HG03432 (cell line): ENCODE results near the gene PLAC1.

Experiments used
- ATAC-seq: cut with Tn5 transposase; IDR thresholded peaks from one replicate; pipeline ENCODE4 v1.9.1; 2021; ENCODE audit warnings: mild to moderate bottlenecking, moderate library complexity; ENCODE audit not compliant: unreplicated experiment

Gene PLAC1, protein sequence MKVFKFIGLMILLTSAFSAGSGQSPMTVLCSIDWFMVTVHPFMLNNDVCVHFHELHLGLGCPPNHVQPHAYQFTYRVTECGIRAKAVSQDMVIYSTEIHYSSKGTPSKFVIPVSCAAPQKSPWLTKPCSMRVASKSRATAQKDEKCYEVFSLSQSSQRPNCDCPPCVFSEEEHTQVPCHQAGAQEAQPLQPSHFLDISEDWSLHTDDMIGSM

DNA sequence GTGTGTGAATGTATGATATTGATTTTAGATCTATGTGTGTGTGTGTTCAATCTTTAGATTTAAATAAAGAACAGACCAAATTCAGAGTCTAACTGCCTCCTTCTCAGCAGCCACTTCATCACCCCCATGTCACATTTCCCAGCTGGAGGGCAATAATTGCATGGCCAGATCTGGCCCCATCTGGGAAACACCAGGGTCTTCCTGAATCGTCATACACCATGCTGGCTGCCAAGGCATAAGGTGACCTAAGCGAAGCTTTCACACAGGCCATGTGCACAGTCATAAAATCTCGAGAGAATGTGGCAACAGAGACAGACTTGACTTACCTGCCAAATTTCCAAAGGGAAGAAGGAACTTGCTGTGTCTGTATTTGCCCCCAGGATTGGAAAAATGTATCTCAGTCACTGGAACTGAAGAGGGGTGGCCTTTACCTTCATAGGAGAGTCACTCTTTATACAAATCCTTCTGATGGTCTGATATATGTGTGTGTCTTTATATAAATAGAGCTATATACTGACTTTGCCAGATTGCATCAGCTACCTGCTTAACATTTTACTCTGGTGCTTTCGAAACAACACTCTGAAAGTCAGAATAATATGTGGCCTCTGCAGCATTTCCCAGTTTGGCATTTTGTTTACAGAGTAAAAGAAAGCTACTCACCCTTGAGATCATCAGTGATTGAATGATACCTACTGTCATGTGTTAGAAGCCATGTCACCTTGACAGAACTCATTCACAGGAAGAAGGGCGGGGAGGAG, at the start of gene PLAC1:
TSS of gene PLAC1 (minus strand) at position 470 of the 758 bp plus-strand sequence. CDS start 91,789 bp downstream, outside the sequence.
- ATAC-seq, result no peak

DNA sequence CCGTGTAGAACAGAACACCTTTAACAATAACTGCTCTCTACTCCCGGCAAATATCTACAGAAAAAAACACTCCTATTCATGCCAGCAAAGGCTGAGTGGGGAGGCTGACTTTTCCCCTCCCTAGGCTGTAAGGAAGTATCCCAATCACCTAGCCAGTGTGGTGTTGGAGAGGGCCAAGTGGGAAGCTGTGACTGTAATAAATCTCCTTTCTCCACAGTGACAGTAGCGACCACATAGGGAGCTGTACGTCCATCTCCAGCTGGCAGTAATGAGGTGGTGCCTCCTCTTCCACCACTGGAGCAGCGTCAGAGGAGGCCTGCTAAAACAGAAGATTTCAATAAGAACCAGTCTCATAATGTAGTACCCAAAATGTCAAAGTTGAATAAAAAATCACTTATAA, 47.9 kb upstream of the PLAC1 start:
- no peak for ATAC-seq

DNA sequence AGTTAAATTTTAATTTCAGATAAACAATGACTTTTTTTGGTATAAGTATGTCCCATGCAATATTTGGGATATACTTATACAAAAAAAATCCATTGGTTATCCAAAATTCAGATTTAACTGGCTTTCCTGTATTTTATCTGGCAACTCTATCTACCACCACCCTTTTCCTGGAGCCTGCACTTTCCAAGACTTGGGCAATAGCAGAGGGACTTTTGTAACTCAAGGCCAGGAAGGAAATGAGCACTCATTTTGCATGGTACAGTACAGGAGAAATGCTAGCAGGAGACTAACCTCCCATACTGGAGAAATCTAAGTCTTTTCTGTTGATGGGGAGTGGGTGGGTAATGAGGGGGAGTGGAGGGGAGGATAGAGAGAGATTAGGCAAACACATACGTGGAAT, 37.7 kb upstream of the PLAC1 start:
- ATAC-seq, result no peak

DNA sequence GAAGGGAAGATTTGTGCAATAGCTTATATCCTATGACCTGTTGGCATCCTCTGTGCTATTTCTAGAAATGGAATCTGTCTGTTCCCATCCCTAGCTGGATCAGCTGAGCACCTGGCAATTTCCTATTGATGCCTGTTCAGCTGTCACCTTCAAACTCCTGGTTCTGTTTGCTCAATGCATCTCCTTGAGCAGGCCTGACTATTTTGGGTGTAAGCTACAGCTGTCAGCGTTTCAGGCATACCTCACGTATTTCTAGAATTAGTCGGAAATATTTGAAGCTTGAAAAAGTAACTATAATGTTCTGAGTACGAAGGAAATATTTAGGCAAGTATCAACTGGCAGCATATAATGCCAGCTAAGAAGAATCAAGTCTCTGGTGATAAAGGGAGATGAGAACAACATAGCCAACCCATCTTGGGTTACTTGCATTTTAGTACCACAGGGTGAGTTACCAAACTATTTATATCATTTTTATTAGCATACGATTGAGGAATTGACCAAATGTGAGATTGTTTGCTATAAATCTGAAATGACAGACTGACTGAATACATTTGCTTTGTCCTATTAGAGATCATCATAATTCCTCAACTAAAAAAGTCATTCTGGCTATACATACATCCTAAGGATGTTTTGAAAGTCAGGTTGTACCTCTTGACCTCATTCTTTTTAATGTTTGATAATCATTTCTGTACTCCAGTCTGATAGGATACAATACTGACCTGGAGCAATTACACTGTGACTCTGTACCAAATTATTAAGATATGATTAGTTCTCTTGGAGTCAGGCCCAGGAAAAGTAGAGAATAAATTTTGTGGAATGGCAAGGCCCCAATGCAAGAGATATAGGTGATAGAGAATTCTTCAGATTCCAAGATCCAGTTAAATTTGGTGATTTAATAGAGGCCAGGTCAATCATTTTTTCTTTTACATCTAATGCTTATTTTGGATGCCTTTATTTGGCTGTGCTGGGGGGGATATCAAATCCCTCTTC, 36.4 kb upstream of the PLAC1 start:
- ATAC-seq, result no peak

DNA sequence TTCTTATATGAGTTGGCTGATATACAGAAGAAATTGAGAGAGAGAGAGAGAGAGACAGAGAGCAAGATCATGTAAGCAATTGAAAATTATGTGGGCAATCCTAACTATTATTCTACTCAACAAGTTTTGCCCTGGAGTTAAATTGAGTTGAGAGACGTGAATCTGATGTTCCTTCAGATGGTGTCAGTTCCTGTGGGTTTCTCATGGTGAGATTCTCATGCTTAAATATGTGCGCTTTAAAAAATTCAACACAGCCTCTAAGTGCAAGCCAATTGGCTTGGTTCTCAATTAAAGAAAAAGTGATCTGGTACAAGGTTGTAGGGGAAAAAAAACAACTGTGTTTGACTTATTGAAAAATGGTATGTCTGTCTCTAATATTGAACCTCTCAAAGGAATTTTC, 35.4 kb upstream of the PLAC1 start:
- ATAC-seq, result no peak

DNA sequence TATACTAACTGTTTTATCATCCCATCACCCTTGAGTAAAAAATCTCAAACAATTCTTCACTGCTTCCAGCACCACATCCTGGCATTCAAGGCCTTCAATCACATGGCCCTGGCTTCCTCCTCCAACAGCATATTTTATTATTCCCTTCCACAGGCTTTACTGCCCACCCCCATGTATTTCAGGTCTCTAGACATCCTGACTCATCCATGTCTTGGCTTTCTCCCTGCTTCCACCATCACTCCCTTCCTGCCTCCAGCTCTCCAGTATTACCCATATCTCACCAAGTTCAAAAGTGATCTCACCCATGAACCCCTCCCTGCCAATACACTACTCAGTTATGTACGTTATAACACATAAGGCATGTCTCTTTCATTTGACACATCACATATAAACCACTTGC, 34.7 kb upstream of the PLAC1 start:
- ATAC-seq, result no peak

DNA sequence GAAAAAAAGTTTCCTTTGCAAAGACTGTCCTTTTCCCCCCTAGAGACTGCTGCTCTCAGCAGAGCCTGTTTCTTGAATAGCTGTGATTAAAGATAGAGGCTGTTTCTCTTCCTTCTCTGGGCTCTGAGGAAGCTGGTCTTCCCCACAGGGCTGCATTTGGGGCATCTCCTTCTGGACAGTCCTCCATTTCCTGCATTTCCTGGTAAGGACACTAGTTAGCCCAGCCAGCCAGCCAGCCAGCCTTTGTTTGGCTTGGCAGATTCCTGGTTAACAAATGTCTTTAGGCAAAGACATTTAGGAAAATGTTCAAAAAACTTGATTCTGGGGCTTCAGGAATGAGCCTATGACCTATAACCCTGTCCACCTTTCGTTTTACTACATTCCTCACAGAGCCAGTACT, 34.0 kb upstream of the PLAC1 start:
- no peak for ATAC-seq

DNA sequence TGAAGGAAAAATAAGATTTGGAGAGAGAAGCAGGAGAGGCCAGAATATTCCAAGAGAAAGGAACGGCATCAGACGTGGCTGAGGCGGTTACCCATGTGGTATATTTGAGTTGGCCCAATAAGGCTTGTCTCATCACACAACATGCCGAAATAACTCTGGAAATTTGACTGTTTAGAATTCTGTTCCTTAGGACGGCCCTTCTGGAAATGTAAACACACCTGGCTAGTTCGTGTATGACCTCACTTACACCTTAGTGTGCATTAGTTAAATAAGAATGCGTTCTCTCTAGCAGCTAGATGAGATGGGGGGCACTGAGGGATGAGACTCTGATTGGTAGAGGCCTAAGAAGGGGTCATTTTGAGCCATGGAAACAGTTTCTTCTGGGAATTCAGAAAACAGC, 33.2 kb upstream of the PLAC1 start:
- no peak for ATAC-seq

DNA sequence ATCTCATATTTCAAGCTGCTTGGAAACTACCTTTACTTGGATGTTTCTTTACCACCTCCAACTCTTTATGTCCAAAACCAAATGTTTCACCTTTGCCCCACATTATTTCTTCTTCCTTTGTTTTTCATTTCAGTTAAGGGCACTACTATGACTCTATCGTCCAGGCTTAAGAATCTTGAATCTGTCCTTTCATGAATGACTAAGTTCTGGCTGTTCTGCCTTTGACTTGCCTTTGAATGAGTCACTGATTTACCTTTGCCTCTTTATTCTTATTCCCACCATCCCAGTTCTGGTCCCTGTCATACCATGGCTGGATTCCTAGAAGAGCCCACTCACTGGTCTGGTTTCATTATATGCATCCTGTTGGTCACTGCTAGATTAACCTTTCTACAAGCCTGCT, 30.6 kb upstream of the PLAC1 start:
- ATAC-seq, result no peak

DNA sequence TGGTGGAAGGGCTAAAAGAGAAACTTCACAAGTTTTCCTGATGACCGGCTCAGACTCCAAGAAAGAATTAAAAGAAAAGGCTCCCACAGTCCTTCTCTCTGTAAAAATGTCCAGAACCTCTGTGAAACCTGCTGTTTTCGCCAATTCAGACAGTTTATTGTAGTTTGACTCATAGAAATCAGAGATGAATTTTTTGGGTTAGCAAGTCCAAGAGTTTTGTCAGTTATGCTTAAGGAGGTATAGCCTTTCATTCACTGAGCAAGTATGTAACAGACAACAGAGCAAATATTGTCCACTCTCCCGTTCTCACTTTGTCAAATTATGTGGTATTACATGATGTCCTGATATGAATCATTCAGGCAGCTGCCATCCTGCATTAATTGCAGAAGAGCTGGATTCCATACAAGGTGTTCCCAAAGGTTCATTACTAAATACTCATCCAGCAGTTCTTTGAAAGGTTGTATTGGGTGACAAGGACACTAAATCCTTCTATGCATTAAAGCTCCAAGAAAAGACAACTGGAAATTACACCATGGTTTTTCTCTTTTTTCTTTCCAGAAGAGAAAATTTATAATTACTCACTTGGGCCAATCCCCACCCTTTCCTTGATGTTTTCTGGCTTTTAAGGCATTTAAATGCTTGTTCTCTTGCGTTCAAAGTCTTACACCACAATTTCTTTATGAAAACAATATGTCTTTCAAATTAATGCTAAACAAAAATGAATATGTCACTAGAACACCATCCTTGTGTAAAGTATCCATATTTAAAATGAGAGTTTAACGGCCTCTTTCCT, 30.0 kb upstream of the PLAC1 start:
- ATAC-seq, result no peak

DNA sequence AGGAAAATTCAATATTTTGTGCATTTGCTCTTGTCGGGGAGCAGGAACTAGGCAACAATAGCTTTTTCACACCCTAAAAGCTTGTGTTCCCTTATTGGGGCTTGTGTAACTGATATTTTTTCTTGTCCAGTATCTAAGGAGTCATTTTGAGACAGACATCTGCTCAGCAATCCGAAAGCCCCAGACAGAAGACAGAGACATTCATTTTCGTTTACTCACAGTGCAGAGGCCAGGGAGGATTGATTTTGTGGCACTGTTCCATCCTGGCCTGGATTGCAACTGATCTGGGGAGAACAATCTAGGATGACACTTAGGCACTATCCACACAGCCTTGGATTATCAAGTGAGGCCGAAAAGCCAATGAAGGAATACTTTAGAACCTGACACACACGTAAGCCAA, 27.4 kb upstream of the PLAC1 start:
- ATAC-seq, result no peak

DNA sequence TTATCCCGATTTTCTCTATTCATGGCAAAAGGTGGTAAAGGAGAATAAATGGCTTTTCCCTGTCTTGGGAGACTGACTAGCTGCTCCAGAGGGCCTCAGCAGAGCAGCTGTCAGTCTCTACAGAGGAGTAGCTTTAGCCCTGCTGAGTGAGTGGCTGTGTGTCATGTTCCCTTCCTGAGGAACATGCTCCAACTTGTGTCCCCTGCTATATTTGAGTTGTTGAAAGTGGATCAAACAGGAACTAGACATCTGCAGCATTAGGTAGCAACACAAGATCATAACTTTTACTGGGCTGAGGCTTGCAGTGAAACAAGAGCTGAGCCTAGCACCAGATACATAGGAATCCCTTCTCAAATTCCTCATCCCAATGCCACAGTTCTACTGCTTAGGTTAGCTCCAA, 26.7 kb upstream of the PLAC1 start:
- ATAC-seq, result no peak

DNA sequence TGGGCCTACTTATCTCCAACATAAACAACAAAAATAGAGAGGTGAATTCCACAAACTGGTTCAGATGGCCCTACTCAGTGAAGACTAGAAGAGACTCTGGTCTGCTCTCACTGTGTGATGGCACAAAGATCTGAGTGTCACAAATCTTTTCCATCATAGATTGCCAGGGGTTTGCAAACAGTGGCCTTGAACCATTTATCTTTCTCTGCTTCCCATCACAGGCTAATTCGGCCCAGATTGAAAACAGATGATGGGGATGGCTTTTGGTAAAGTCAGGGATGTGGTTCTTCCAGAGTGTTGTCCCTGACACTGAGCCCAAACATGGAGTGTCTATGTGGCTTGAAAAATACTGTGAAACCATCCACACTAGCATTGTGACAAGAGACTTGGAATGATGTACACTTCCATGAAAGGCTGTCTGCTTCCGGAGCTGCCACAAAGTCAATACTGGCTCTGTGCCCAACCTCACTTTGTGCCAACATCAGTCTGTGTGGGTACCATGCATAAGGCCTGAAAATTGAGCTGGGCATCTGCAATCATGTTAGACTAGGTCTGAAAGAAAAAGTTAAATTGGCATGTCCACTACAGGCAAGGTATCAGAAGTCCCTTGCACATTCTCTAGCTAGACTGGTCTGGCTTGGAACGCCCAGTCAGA, 25.2 kb upstream of the PLAC1 start:
- no peak for ATAC-seq

DNA sequence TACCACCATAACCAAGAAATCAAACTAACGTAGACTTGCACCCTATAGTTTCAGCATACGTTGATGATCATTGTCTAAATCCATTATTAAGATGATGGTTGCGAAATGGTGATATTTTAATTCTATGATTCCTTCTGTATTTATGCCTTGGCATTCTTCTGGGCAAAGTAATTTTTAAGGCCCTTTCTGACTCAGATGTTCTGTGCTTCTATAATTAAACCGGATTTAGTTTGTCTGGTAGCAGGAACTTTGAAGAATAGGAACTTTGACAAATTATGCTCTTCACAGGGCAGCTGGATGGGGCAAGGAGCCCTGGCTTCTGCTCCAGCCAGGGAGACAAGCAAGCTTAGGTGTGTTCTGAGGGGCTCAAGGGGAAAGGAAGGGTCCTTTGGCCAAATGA, 23.8 kb upstream of the PLAC1 start:
- no peak for ATAC-seq

DNA sequence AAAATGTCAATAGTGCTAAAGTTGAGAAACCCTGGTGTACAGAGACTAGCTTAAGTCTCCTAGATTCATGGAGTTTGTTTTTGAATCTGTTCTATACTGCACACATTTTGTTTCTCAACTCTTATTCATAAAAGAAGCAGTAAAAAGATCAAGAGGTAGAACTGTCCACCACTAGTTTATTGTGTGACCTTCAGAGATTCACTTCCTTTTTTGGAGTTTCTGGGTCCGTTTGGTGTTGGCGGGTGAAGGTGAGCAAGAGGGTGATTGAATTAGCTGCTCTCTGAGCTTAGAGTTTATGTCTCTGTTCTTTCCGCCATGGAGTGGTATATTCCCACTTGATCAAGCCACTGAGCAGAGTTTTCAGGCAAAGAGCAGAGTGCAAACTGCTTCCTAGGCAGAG, 21.4 kb upstream of the PLAC1 start:
- no peak for ATAC-seq

DNA sequence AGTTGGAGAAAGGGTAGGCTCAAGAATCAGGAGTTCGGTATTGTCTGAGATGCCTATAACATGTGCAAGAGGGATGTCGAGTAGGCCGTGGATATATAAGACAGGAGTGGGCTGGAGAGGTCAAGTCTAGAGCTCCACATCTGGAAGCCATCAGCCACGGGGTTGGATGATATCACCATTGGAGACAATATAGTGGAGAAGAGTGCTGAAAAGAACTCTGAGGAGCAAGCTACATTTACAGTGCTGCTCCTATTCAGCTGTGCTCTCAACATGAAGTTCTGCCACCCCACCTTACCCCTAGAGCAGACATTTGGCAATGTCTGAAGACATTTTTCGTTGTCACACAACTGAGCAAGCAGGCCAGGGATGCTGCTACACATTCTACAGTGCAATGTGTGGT, 20.9 kb upstream of the PLAC1 start:
- no peak for ATAC-seq

DNA sequence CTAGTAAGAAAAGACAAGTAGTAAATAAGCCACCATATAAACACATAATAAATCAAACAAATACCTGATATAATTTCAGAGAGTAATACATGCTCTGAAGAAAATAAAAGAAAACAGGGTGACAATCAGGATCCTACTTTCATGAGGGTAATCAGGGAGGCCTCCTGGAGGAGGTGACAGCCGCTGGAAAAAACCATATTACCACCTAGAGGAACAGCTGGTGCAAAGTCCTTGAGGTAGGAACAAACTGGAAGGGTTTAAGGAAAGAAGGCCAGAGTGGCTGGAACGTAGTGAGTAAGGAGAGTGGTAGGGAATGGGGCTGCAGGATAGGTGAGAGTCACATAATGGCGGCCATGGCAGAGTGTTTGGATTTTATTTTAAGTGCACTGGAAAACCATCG, 19.1 kb upstream of the PLAC1 start:
- no peak for ATAC-seq

DNA sequence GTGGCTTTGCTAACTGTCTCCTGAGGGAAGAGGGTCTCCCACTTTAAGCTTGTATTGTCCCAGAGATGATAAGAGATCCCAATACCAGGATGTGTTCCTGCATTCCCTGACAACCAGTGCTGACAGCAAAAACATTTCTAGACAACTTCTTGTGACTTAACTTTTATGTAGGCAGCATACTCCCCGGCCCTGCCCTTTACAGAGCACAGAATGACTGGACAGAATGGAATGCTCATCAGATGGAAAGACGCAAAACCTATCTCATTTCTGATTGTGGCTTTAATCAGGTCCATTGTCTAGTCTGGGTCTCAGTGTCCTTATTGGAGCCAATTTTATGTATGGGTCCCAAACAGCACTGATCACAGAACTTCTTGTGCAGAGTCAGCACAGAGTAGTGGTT, 18.2 kb upstream of the PLAC1 start:
- ATAC-seq, result no peak

DNA sequence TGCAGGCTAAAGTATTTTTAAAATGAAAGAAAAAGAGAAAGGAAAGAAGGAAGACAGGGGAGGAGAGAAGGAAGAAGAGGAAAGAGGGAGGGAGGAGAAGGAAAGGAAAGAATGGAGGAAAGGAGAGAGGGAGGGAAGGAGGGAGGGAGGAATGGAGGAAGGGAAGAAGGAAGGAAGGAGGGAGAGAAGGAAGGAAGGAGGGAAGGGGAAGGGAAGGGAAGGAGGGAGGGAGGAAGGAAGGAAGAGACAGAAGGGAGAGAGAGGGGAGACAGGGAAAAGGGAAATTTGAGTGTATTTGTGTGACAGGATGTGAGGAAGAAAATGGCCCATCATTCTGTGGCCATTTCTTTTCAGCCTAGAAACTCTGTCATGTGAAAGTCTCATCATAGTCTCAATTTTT, 14.9 kb upstream of the PLAC1 start:
- ATAC-seq, result no peak

DNA sequence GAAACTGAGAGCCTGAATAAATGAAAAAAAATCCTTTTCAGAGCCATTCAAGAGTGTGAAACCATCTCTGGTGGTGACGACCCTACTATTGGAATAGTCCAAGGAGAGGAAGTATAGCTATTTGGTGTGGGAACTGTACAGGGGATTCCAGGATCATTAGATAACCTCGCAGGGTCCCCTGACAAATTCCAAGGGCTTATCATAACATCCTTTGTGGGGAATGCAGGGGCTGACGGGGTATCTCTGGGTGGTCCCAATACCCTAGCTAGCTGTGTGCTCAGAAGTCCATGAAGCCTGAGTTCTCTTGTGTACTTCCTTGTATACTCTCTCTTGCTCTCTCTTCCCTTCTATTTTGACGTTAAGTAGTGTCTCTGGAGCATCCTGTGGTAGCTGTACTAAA, 13.8 kb upstream of the PLAC1 start:
- ATAC-seq, result no peak
